GM19463 (cell line): Measurements from ENCODE around the gene NPHP1.
A peak's percentile ranks its signal among the peaks of the same experiment; 100 is the strongest.
"Not testable (repeated sequence)": the region's sequence is repeated elsewhere in the genome, so short reads cannot be mapped to it uniquely, and the experiment has no call there.

Experiments used
- ATAC-seq: cut with Tn5 transposase; IDR thresholded peaks from one replicate; pipeline ENCODE4 v1.9.1; 2021; ENCODE audit warnings: mild to moderate bottlenecking, moderate library complexity; ENCODE audit not compliant: unreplicated experiment

Gene NPHP1

GRCh38 chr2:110204408-110205385 lies at the start of gene NPHP1:
NPHP1 (minus strand) TSS chr2:110205013; CDS start chr2:110204968, 45 bp downstream.
- ATAC-seq = peak; percentile 99

GRCh38 chr2:110248081-110248795 lies 43.4 kb upstream of the NPHP1 start:
- ATAC-seq = not testable (repeated sequence)

GRCh38 chr2:110245488-110246435 lies 40.9 kb upstream of the NPHP1 start:
- ATAC-seq = not testable (repeated sequence)

- ATAC-seq = not testable (repeated sequence)
These were observed 38.5 kb upstream of the NPHP1 start for GRCh38 chr2:110243283-110243682.

- ATAC-seq = not testable (repeated sequence)
These were observed 29.7 kb upstream of the NPHP1 start for GRCh38 chr2:110234514-110234913.

GRCh38 chr2:110229886-110230285 lies 25.1 kb upstream of the NPHP1 start:
- not testable (repeated sequence) for ATAC-seq

GRCh38 chr2:110222626-110223025 lies 17.8 kb upstream of the NPHP1 start:
- ATAC-seq = not testable (repeated sequence)

GRCh38 chr2:110221938-110222337 lies 17.1 kb upstream of the NPHP1 start:
- ATAC-seq = no peak

GRCh38 chr2:110220190-110220564 lies 15.4 kb upstream of the NPHP1 start:
- no peak for ATAC-seq

- no peak for ATAC-seq
These were observed 14.8 kb upstream of the NPHP1 start for GRCh38 chr2:110219496-110220189.

- not testable (repeated sequence) for ATAC-seq
These were observed 14.1 kb upstream of the NPHP1 start for GRCh38 chr2:110218889-110219288.

- no peak for ATAC-seq
These were observed 12.0 kb upstream of the NPHP1 start for GRCh38 chr2:110216803-110217202.

- no peak for ATAC-seq
These were observed 11.4 kb upstream of the NPHP1 start for GRCh38 chr2:110216199-110216598.

GRCh38 chr2:110215566-110216158 lies 10.8 kb upstream of the NPHP1 start:
- ATAC-seq = no peak

- ATAC-seq = no peak
These were observed 10.3 kb upstream of the NPHP1 start for GRCh38 chr2:110215091-110215490.

- ATAC-seq = not testable (repeated sequence)
These were observed 8.7 kb upstream of the NPHP1 start for GRCh38 chr2:110213522-110213921.

- ATAC-seq = peak; percentile 95
These were observed 7.4 kb upstream of the NPHP1 start, which contains the start of gene MTLN for GRCh38 chr2:110211938-110212858. MTLN (minus strand) TSS chr2:110212547; CDS start chr2:110212525, 22 bp downstream.

- no peak for ATAC-seq
These were observed 1.0 kb upstream of the NPHP1 start for GRCh38 chr2:110205660-110206455.
